HG03457 (cell line): ENCODE measurements around the gene KDM5A.
"Not testable (repeated sequence)": the region's sequence is repeated elsewhere in the genome, so short reads cannot be mapped to it uniquely, and the experiment has no call there.

Source experiments
- ATAC-seq: cut with Tn5 transposase; IDR thresholded peaks from one replicate; pipeline ENCODE4 v1.9.1; 2021; ENCODE audit warnings: moderate number of reproducible peaks; ENCODE audit not compliant: unreplicated experiment

KDM5A gene

DNA sequence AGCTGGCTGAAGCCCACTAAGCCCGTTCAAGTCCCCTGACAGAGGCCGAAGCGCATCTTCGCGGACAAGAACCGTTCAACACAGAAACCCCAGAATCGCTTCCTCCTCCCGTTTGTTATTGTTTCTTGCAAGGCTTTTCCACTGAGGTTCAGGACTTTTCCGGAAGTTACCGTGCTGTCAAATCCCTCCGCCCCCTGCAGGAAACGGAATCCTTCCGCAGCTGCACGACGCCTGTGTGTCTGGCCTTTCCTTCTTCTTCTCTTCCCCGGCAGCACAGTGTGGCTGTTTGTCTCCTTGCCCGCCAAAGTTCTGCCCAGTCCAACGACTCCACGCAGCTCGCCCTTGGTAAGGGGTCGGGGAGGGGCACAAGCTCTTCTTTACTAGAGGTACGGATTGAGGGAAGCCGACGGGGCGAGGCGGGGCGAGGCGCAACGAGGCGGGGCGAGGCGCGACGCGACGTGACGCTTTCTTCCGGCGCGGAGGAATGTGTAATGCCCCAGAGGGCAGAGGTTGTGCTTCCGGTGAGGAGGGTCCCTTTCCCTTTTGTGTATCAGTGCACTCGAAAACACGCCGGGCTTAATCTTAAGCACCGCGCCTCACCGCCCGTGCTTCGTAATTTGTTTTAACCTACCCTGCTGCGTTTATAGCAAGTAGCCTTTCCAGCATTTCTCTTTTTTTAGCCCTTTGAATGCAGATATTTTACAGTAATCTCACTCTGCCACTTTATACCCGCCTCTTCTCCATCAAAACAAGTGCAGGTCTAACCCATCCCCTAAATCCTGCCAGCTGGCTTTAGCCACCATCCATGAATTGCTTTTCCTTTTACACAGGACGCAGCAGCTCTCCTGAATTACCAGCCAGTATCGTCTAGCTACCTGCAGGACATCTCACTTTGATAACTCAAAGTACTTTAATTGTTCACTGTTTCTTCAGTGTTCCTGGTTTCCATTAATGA lies at the start of gene KDM5A:
Gene KDM5A, minus strand, starts transcription at position 179 of the 955 bp plus-strand sequence. CDS start 229 bp downstream, outside the sequence.
- peak; percentile 52 for ATAC-seq

DNA sequence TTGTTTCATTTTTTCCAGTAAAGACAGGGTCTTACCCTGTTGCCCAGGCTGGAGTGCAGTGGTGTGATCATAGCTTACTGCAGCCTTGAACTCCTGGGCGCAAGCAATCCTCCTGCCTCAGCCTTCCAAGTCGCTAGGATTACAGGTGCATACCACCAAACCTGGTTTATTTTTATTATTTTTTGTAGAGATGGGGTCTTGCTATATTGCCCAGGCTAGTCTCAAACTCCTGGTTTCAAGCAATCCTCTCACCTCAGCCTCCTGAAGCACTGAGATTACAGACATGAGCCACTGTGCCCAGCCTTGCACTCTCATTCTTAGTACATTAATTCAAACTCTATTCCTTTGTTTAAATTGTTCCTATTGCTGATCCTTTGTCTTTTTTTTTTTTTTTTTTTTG lies 46.6 kb upstream of the KDM5A start:
- not testable (repeated sequence) for ATAC-seq

DNA sequence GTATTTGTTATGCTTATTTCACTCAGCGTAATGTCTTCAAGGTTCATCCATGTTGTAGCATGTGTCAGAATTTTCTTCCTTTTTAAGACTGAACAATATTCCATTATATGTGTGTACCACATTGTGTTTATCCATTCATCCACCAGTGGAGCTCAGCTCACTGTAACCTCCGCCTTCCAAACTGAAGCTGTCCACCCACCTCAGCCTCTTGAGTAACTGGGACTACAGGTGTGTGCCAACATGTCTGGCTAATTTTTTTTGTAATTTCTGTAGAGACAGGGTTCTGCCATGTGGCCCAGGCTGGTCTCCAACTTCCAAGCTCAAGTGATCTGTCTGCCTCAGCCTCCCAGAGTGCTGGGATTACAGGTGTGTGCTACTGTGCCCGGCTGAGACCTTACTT lies 33.4 kb upstream of the KDM5A start:
- ATAC-seq, result no peak

GRCh38 chr12:418432-418831 lies 29.3 kb upstream of the KDM5A start:
- ATAC-seq, result no peak

DNA sequence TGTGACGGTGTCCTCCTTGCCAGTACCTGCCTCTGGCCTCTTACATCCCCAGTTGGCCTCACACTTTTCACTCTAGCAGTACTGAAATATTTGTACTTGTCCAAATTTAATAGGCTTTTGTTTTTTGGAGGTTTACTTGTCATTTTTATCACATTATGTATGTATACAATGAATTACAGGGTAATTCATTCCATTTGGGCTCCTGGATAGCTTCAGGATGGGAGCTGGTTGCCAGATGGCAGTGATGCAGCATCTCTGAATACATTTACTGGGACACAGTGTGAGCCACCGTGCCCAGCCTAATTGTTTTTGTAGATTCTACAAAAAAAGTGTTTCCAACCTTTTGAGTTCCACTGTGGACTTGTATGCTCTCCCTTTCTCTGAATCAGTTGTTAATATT lies 25.7 kb upstream of the KDM5A start:
- no peak for ATAC-seq

GRCh38 chr12:402029-402389 lies 12.9 kb upstream of the KDM5A start:
- ATAC-seq, result no peak

GRCh38 chr12:401235-402028 lies 12.3 kb upstream of the KDM5A start, which contains the start of gene CCDC77:
Gene CCDC77 (plus strand): TSS chr12:401644. CDS start chr12:409384, 7,740 bp downstream.
- ATAC-seq, result peak; percentile 93

DNA sequence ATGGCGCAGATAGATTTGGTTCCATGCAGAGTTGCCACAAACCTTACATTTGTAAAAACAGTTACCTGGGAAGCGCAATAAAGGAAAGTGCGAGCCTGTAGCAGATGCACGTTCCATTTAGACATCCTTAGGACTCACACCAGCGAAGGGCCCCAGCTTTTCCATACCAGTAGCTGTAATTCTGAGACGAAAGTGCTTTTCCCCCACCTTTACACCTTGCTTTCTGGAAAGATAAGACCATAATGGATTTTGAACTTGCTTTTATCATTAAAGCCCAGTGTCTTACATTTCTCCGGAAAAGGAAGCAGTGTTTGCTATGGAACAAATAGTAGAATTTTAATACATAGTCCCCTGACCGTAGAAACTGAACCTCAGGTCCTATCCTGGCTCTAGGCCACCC lies 11.7 kb upstream of the KDM5A start:
- no peak for ATAC-seq

GRCh38 chr12:388541-389141 lies 479 bp downstream of the KDM5A start:
- peak; percentile 11 for ATAC-seq

- no peak for ATAC-seq
These were observed 1.1 kb downstream of the KDM5A start for GRCh38 chr12:388012-388411.

- ATAC-seq, result no peak
These were observed 2.5 kb downstream of the KDM5A start for GRCh38 chr12:386651-387050.

GRCh38 chr12:370739-371485 lies 18.2 kb downstream of the KDM5A start:
- not testable (repeated sequence) for ATAC-seq

- ATAC-seq, result no peak
These were observed 21.1 kb downstream of the KDM5A start for GRCh38 chr12:367972-368371.

- no peak for ATAC-seq
These were observed 22.3 kb downstream of the KDM5A start for GRCh38 chr12:366820-367219.

GRCh38 chr12:359091-359490 lies 30.0 kb downstream of the KDM5A start:
- ATAC-seq, result no peak

DNA sequence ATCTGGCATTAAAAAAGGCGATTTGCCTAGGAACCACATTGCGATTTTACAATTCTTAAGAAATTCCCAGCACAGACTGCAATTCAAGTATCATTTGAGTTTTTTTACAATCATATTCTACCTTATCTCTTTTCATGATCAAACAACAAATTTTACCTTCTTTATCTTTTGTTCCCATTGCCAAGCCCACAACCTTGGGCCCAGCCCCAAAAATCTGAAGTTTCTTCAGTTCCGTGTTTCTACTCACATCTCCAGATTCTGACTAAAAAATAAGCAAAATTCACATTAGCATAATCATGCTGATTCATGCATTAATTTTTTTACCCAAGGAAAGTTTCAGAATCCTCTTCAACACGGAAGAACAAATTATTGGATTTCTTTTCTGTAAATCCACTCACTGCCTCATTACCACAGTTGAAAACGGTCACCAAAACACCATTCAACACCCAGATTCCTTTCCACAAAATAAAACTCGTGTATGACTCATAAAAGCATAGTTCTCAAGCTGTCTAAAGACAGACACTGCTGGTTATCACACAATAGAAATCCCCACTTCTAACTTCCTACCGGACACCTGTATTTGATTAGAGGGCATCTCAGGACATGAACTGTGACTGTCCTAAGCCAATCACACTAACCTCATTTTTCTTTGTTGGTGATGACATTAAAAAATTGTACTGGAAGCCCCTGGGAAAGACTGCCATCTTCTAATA lies 32.7 kb downstream of the KDM5A start:
- no peak for ATAC-seq

DNA sequence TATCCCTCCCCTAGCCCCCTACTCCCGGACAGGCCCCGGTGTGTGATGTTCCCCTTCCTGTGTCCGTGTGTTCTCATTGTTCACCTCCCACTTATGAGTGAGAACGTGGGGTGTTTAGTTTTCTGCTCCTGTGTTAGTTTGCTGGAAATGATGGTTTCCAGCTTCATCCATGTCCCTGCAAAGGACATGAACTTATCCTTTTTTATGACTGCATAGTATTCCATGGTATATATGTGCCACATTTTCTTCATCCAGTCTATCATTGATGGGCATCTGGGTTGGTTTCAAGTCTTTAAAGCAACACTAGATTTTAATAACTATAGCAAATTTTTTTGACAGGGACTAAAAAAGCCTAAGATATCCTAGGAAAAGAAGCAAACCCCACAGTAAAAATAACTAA lies 37.9 kb downstream of the KDM5A start:
- ATAC-seq, result not testable (repeated sequence)

GRCh38 chr12:349625-350024 lies 39.5 kb downstream of the KDM5A start:
- not testable (repeated sequence) for ATAC-seq

- not testable (repeated sequence) for ATAC-seq
These were observed 46.1 kb downstream of the KDM5A start for GRCh38 chr12:343036-343435.

GRCh38 chr12:337039-337438 lies 52.1 kb downstream of the KDM5A start:
- no peak for ATAC-seq
